Superior temporal gyrus (tissue), 1 donor: Measurements from ENCODE around the gene SGPP2.

Experiments used
- DNase-seq: peaks from one replicate; pipeline ENCODE4 v3.0.0-alpha.2; 2016; ENCODE audit errors: extremely low spot score

The SGPP2 gene

DNA sequence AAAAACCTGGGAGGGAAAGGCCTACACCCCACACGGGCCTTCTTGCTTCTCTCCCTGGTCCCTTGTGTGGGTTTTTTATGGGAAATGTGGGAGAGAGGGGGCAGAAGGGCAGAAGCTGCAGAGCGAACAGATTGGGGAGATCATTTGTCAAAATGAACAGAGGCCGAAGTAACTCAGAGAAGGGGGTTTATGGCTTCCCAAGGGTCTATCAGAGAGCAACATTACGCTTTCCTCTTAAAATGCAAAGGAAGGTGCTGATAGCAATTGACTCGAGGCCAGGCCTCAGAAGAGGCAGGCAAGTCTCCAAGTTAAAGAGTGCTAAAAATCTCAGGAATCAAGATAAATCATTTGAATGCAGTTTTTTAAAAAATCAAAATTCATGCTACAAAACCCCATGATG is 101.5 kb downstream of the SGPP2 start:
- DNase-seq = no peak

DNA sequence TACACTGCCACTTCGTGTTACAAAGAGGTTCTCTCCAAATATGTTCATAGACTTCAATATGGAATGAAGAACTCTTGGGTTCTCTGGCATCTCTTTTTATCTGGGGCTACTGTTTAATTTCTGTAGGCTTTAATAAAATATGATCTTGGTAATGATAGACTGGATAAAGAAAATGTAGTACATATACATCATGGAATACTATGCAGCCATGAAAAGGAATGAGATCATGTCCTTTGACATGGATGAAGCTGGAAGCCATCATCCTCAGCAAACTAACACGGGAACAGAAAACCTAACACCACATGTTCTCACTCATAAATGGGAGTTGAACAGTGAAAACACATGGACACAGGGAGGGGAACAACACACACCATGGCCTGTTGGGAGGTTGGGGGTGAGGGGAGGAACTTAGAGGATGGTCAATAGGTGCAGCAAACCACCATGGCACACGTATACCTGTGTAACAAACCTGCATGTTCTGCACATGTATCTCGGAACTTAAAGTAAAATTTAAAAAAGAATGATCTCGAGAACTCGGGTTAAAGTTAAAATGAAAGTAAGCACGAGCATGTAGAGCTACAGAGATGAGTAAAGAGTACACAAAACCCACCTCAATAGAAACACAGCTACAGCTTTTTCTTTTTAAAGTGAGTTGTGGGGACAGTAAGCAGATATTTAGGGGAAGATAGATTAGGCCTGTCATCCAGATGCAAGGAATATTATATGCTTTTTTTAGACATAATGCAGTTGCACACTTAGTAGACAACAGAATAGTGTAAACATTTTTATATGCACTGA is 102.3 kb downstream of the SGPP2 start:
- DNase-seq = no peak

DNA sequence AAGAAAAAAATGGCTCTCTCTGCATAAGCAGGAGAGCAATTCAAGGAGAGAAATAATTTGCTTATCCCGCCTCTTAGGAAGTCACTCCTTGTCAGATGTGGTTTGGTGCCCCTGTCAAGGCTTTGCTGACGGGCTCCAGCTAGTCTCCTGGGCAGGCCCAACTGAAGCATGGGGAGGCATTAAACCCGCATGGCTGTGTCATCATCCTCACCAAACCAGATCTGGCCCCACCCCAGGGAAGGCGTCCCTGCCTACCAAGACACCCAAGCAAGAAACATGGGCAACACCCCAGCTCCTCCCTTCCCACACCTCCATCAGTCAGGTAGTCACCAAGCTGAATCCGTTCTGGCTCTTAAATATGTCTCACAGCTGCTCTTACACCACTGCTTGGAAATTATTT is 108.0 kb downstream of the SGPP2 start:
- DNase-seq = no peak

DNA sequence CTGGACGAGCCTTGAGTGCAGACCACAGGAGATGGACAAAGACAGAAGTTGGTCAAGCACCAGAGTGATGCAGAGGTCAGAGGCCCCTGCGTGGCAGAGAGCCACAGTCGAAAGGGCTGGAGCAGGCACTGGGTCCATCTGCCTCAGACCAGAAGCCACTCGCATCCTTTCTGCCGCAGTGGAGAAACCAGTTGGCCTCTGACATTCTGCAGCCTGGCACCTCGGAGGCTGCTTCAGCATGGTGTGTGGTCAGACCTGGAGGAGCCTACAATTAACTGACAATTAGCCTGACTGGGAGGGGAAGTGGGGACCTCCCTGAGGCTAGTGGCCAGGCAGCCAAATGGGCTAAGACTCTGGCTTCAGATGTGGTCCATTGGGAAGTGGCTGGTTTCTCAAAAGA is 111.1 kb downstream of the SGPP2 start:
- no peak for DNase-seq

DNA sequence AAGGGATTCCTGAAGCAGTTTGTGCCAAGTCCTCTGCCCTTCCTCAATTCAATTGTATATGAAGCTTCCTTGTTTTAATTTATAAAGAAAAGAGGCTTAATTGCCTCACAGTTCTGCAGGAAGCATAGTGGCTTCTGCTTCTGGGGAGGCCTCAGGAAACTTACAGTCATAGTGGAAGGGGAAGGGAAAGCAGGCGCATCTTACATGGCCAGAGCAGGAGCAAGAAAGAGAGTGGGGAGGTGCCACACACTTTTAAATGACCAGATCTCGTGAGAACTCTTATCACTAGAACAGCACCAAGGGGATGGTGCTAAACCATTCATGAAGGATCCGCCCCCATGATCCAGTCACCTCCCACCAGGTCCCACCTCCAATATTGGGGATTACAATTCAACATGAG is 114.2 kb downstream of the SGPP2 start:
- no peak for DNase-seq

DNA sequence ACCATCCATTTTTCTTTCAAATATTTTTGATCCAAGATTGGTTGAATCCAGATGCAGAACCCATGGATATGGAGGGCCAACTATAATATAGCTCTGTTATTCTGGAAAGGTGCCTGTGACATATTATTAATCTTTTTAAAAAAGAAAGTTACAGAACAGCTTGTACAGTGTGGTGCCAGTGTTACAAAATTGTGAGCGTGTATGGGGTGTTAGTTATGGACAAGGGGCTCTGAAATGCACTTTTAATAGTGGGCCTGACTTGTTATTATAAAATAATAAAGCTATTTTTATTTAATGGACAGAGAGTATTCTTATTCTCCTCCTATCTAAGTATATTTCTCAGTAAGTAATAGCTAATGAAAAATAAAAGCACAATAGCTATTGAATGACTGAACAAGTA is 120.3 kb downstream of the SGPP2 start:
- no peak for DNase-seq

DNA sequence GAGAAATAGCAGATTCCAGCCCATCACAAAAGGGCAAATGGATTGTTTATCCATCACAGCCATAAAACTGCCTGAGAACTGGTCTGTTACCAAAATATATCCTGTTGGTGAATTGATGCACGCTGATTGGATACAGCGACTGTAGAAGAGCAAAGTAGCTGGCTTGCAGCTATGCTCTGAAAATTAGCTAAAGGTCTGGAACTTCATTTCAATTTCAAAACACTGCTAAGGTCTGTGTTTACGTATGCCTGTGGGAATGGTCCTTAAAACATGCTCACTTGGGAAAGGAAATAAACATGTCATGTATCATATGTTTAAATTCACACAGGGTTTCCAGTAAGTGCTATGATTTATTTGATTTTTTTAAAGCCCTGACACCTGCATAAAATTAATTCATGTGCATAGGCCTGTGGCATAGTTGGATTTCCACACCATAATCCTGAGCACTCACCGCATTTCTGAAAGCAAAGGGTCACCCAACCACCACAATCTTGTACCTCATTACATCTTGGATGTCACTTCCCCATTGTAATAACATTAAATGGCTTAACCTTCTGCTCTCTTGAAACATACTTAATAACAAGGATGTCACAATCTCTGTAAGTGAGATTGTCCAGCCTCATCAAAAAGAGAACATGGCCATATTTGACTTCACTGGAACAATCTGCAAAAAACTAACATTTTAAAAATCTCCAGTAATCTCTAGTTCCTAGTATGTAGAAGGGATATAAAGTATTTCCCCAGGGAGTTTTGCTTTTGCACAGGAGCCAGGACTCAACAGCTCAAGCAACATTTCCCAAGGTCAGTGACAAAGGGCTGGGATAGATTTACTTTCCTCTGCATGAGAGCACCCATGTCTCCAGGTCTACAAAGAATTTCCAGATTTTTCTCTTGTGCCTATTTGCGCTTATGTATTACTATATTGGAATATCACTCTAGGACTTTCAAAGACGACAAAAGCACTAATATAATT is 121.8 kb downstream of the SGPP2 start:
- no peak for DNase-seq

DNA sequence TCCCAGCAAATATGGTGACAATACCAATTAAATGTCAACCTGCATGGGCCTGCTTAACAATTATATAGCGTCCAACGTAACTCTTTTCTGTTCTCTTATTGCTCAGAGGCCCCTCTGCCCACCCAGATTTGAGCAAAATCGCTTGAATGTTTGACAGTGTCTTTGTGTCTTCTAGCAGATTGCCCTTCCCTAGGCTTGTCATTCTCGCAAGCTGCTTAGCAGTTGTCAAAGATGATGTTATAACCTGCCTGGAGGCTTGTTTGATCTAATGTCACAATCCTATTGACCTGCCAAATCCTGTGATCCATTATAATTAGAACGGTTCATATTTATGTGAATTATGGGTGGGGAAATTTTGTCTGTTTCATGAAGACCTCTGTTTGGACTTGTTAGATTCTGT is 122.7 kb downstream of the SGPP2 start:
- DNase-seq = no peak

DNA sequence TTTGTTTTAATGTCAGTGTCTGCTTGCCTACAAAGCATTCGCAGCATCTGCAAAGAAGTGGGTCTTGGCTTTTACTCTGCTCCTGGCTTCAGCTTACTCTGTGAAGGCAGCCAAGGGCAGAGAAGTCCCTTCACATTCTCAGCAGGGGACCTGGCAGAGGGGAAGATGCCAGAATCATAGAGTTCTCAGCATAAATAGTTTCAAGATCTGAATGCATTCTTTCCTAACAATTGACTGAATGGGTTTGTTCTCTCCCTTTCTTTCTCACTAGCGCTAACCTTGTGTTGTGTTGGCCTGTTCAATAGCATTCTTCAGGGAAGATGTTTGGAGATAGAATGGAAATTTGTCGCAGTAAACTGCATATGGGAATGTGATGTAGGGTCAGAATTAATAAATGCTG is 124.6 kb downstream of the SGPP2 start:
- DNase-seq = no peak

DNA sequence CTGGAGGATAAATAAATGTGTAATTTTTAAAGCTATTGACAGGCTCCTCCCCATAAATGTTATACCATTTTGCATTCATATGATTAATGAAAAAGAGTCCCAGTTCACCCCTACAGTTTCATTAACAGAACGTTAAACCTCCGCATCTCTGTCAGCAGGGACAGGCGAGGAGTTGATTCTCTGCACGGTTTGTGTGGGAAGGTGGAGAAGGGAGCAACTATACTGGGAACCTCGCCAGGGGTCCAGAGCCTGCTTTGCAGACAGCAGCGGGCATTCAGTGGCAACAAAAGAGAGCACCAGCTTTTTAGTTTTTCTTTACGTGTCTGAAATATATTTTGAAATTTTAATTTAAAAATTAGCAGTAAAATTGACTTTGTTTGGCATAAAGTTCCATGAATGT is 130.2 kb downstream of the SGPP2 start:
- DNase-seq = no peak

DNA sequence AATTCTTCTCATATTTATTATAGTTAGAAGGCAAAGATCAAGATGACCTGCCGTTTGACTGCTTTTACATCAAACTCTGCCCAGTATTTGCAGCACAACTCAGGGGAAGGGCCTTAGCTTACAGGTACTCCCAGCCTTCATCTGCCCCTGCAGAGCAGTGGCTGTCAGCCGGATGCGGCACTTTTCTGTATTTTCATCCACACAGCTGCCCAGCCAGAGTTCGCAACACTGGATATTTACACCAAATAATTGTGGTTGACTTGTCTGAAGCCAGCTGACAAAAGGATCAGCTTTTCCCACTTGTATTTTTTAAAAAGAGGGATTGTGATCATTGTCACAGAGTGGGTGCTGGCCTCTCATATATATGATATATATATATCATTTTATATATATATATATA is 136.8 kb downstream of the SGPP2 start:
- no peak for DNase-seq

DNA sequence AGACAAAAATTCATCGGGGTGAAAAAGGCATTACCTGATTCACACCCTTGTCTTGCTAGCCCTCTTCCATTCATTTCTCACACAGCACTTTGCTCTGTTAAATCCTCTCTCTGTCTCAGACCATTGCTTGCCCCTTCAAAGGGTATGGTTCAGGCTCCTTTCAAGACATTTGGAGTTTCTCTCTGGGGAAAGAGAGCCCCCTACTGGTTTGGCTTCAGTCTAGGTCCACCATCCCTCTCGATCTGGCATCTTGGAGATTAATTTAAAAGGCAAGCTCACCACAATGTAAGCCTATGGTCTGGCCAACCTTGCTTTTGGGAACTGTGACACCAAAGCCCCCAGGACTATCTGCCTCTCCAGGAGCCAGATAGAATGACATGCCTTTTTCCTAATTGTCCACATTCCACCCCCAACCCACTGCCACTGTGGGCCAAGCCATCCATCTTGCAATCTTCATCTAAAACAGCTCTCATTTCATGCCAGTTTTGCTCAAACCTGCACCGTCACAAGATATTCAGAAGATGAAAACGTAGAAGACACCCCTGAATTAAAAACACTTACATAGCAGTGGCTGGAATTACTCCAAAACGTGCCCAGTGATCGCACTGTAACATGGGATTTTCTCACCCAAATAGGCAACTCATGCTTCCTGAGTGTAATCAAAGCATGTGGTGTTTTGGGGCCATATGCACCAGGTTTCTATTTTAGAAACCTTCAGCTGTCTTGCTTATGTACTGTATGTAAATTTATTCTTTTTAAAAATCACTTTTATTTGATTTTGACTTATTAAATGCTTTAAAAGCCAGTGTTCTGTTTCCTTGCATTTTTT is 137.7 kb downstream of the SGPP2 start:
- peak; percentile 71 for DNase-seq

DNA sequence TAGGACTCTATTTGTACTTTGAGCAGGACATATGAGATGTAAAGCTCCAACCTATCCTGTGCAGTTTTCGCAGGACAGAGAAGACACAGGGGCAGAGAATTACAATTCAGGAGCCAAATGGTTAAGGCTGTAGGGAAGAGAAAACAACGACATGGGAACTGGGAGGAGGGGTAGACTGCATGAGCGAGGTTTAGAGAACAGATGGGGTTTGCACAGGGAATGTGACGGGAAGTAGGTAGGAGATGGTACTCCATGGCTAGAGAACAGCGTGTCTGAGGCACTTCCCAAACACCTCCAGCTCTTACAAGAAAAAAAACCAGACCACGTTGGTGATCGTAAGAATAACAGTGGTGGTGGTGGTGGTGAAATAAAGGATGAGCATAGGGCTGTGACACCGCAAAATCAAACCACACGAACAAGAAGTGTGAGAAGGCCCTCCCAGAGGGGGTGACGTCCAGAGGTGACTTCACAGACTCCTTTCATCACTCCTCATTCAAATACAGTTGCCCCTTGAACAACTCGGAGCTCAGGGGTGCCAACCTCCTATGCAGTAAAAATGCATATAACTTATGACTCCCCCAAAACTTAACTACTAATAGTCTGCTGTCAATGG is 138.9 kb downstream of the SGPP2 start:
- peak; percentile 43 for DNase-seq

DNA sequence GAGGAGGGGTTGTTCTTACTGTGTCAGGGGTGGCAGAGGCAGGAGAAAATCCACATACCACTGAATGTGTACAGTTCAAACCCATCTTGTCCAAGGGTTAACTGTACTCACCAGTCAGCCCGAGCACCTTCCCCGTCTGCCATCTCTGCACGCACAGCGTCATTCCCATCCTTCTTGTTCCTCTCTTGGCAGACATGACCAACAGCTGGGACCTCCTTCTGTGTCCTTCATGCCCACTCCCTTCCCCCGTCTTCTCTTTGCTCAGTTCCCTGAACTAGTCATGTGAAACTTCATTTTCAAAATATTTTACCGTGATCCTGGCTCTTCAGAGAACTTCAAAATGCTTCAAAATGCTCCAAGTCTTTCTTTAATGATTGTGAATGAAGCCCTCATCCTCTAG is 139.6 kb downstream of the SGPP2 start:
- DNase-seq = no peak

DNA sequence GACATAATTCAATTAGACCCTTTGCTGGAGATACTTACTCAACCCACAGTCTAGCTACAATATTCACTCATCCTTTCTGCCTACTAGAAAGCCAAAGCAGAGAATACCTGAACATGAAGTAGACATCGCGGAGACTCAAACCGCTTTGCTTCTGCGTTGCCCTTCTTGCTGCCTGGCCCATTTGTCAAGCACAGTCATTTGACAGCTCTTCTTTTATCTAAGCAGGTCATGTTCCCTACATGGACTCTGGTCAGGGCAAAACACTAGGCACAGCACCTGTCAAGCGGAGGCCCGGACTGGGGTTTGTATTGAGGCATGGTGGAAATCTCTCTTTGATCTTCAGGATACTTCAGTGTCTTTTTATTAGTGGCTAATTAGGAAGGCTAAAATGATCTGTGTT is 141.9 kb downstream of the SGPP2 start:
- DNase-seq = no peak

DNA sequence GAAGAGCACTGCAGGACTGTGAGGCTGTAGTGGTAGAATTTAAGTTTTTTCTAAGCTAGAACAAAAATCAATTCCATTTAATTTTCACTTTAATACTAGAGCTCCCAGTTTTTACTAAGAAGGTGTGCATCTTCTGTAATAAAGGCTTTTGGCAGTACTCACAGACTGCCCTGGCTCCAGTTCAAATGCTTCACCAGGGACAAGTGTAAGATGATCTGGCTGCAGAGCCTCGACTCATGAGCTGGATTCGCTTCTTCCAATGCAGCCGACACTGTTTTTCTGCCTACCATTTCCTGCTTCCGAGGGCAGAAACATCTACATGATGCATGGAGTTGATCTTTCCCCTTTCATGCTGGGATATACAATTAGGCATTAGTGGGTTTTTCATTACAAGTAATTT is 144.5 kb downstream of the SGPP2 start:
- no peak for DNase-seq

DNA sequence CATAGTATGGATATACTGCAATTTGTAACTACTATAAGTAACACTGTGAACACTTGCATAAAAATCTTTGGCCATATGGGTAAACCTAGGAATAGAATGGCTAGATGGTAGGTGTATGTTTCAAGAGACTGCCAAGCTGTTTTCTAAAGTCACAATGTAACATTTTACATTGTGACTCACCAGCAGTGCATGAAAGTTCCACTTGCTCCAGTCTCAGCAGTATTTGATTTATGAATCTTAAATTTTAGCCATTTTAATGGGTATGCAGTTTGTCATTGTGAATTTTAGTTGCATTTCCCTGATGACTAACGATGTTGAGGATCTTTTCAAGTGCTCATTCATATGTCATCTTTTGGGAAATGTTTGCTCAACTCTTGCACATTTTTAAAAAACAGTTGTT is 145.5 kb downstream of the SGPP2 start:
- DNase-seq = peak; percentile 53

DNA sequence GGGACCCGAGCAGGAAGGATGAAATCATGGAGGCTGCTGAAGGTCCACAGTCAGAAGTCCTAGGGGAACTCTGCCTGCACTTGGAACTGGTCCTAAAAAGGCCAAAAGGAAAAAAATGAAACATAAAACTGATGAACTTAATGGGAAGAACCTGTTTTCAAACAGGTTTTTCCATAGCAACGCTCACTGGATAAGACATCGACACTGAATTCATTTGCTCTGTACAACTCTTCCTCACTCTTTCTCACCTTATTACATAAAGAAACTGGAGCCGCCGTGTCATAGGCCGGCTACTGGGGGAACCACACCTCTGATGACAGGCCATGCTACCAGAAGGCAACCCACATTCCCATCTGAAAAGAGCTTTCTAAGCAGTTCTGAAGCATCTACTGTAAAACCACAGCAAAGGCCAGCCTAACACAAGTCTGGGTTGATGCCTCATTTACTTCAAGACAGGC is 147.9 kb downstream of the SGPP2 start:
- no peak for DNase-seq

DNA sequence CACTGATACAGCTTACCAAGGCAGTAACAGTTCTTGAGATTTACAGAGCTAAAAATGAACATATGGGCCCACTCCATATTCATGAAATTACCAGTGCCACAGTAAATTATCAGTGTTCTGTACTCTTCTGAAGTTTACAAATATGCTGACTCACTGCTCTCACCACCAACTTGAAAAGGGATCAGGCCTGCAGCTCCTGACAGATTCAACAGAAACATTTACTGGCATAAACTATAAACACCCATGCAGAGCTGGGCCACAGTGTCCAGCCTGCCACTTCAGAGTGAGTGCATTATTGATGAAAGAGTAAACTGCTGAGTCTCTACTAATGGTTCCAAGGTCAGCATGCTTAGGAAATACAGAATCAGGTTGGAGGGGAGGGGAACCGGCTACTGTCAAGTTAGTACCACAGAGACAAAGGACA is 148.4 kb downstream of the SGPP2 start:
- peak; percentile 64 for DNase-seq

DNA sequence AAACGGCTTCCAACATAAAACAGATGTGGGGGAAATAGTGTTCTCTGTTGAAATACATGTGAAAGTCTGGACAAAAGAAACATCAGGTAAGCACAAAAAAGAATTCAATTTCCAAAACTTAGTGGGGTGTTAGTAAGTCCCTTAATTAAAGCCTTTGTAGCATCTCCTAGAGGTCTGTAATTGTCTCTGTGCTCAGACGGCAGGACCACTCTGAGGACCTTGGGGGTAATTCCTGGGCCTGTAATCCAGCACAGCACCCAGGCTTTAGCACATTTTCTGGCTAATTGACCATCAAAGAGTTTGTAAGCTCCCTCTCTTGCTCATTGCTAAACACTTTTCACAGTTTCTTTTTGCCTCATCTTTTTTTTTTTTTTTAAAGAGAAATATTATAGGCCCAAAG is 151.3 kb downstream of the SGPP2 start:
- DNase-seq = no peak
